ENCODE measurements around the gene CUL7. TPM values are rescaled to one million over a fixed set of nuclear protein-coding genes. Genes with fewer than 3 reads are reported as not detected.

Gene CUL7
- total and polyA plus RNA-seq, 10 of the 15 experiments (the other 5 are each of a cell fraction or from before 2014, with no cell fraction given): 0.66 to 18.4 (median 10.9) TPM

DNA sequence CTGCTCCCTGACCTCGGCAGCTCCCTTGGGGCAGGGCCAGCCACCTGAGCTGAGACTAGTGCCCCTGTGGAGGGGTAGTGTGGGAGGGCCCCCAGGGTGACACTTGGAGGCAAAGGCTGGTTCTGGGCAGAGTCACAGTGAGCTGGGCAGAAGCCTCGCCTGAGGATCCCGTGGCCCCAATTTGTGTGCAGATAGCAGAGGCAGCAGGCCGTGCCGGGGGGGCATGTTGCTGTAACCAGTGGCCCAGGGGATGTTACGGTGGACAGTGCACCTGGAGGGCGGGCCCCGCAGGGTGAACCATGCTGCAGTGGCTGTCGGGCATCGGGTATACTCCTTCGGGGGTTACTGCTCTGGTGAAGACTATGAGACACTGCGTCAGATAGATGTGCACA lies 36.7 kb downstream of the CUL7 start:
- RAD21 ChIA-PET (ENCODE audit: unreplicated experiment): interaction anchor here (2.0 kb wide), 1 partner anchor 32 kb away, joined by 9 read pairs; the partner anchor contains the start of gene PPP2R5D

More for the DNA sequence above, 36.7 kb downstream of the CUL7 start:
- Histone ChIP-seq H3K27me3 (replicated peaks in 1 of 2; ENCODE audit: control insufficient read depth in 2 of 2, insufficient read depth in 2 of 2, low read length in 1 of 2) (no peaks in the 10 kb centered on the region), H4K20me1 (ENCODE audit: control insufficient read depth, insufficient read depth) (no peaks in the 10 kb centered on the region), H2AFZ (ENCODE audit: control insufficient read depth, low read depth, low read length) (no peak overlapping the region), H3K27ac (ENCODE audit: control insufficient read depth, insufficient read depth) (no peak overlapping the region), H3K9ac (ENCODE audit: control insufficient read depth, insufficient read depth, low read length) (no peak overlapping the region; the same call in 1 of the 2 replicates), H3K9me3 (replicated peaks; ENCODE audit: control insufficient read depth, insufficient read depth, low read length) (no peaks in the 10 kb centered on the region), H3K4me3 (no peak overlapping the region), H3K79me2 (ENCODE audit: control insufficient read depth, insufficient read depth, low read length) (peaks cover 28% of the 10 kb centered on the region), H3K4me2 (ENCODE audit: control insufficient read depth, insufficient read depth) (no peak overlapping the region), H3K4me1 (ENCODE audit: control insufficient read depth, insufficient read depth, low read length) (peaks cover 15% of the 10 kb centered on the region), H3K36me3 (ENCODE audit: control insufficient read depth in 2 of 2, insufficient read depth in 2 of 2, low read length in 1 of 2) (peaks cover 4% of the 10 kb centered on the region in 2 experiments; a peak in 3 of 4 replicates)
- ChIA-PET CTCF (interaction anchor here (1.3 kb wide), 2 partner anchors 29 to 127 kb away, joined by 3 to 4 read pairs; no protein-coding TSS in a partner anchor), SMC1A (ENCODE audit: uncharacterized antibody, unreplicated experiment) (interaction anchor here (0.6 kb wide), 1 partner anchor 34 kb away, joined by 3 read pairs; no protein-coding TSS in a partner anchor), POLR2A (interaction anchor here (0.8 to 0.9 kb wide), 2 partner anchors 29 to 33 kb away, joined by 3 read pairs; no protein-coding TSS in a partner anchor)
- no TSS peak for BruUV-seq (replicated peaks)
- TF ChIP-seq HDAC2 (IDR thresholded peaks at IDR 0.05): no peak
- no peak for TF ChIP-seq STAT1 (conservative IDR thresholded peaks at IDR 0.05)
- TF ChIP-seq SPI1 (IDR thresholded peaks at IDR 0.05; ENCODE audit: borderline replicate concordance, insufficient read depth, low read depth, low read length): no peak
- no peak for TF ChIP-seq PML (IDR thresholded peaks at IDR 0.05; ENCODE audit: low read length)
- TF ChIP-seq IRF4 (IDR thresholded peaks at IDR 0.05; ENCODE audit: low read depth, low read length): no peak
- TF ChIP-seq CHD2 (IDR thresholded peaks at IDR 0.05; ENCODE audit: borderline replicate concordance, low read depth, low read length): no peak
- no peak for TF ChIP-seq RFX5 (IDR thresholded peaks at IDR 0.05; ENCODE audit: low read depth, low read length)
- TF ChIP-seq, protein P1, sequence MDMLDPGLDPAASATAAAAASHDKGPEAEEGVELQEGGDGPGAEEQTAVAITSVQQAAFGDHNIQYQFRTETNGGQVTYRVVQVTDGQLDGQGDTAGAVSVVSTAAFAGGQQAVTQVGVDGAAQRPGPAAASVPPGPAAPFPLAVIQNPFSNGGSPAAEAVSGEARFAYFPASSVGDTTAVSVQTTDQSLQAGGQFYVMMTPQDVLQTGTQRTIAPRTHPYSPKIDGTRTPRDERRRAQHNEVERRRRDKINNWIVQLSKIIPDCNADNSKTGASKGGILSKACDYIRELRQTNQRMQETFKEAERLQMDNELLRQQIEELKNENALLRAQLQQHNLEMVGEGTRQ (IDR thresholded peaks at IDR 0.05; ENCODE audit: borderline replicate concordance, low read depth, low read length): no peak
- no peak for TF ChIP-seq ZNF274 (IDR thresholded peaks at IDR 0.05; ENCODE audit: insufficient read depth, insufficient read length)
- TF ChIP-seq RCOR1 (conservative IDR thresholded peaks at IDR 0.05; ENCODE audit: low read depth, low read length): no peak
- TF ChIP-seq HDAC6 (IDR thresholded peaks at IDR 0.05; ENCODE audit: unreplicated experiment): no peak
- TF ChIP-seq SP1 (IDR thresholded peaks at IDR 0.05; ENCODE audit: low read depth, low read length): no peak
- TF ChIP-seq, protein P2, sequence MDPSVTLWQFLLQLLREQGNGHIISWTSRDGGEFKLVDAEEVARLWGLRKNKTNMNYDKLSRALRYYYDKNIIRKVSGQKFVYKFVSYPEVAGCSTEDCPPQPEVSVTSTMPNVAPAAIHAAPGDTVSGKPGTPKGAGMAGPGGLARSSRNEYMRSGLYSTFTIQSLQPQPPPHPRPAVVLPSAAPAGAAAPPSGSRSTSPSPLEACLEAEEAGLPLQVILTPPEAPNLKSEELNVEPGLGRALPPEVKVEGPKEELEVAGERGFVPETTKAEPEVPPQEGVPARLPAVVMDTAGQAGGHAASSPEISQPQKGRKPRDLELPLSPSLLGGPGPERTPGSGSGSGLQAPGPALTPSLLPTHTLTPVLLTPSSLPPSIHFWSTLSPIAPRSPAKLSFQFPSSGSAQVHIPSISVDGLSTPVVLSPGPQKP (IDR thresholded peaks at IDR 0.05; ENCODE audit: low read depth, low read length): no peak
- TF ChIP-seq WRNIP1 (IDR thresholded peaks at IDR 0.05; ENCODE audit: borderline replicate concordance, low read depth, low read length): no peak
- TF ChIP-seq RB1 (IDR thresholded peaks at IDR 0.05; ENCODE audit: borderline replicate concordance): no peak
- TF ChIP-seq PAX5 (IDR thresholded peaks at IDR 0.05; ENCODE audit: borderline replicate concordance, low read depth, low read length): no peak
- TF ChIP-seq, protein P3, sequence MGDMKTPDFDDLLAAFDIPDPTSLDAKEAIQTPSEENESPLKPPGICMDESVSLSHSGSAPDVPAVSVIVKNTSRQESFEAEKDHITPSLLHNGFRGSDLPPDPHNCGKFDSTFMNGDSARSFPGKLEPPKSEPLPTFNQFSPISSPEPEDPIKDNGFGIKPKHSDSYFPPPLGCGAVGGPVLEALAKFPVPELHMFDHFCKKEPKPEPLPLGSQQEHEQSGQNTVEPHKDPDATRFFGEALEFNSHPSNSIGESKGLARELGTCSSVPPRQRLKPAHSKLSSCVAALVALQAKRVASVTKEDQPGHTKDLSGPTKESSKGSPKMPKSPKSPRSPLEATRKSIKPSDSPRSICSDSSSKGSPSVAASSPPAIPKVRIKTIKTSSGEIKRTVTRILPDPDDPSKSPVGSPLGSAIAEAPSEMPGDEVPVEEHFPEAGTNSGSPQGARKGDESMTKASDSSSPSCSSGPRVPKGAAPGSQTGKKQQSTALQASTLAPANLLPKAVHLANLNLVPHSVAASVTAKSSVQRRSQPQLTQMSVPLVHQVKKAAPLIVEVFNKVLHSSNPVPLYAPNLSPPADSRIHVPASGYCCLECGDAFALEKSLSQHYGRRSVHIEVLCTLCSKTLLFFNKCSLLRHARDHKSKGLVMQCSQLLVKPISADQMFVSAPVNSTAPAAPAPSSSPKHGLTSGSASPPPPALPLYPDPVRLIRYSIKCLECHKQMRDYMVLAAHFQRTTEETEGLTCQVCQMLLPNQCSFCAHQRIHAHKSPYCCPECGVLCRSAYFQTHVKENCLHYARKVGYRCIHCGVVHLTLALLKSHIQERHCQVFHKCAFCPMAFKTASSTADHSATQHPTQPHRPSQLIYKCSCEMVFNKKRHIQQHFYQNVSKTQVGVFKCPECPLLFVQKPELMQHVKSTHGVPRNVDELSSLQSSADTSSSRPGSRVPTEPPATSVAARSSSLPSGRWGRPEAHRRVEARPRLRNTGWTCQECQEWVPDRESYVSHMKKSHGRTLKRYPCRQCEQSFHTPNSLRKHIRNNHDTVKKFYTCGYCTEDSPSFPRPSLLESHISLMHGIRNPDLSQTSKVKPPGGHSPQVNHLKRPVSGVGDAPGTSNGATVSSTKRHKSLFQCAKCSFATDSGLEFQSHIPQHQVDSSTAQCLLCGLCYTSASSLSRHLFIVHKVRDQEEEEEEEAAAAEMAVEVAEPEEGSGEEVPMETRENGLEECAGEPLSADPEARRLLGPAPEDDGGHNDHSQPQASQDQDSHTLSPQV (IDR thresholded peaks at IDR 0.05): no peak
- no peak for FAIRE-seq
- in situ Hi-C loops (cut with MboI): no loop called here
- no peak for DNase-seq (ENCODE audit: low read depth, low spot score)
- no peak for ATAC-seq
- 82% methylated on average over 12 of the region's 12 CpGs for WGBS (ENCODE audit: insufficient coverage, insufficient replicate concordance, low lambda C conversion rate, missing lambda C conversion rate)
- intact Hi-C loops (cut with micrococcal nuclease; ENCODE audit: unreplicated experiment): no loop called here

Measured in GM12878 (cell line).